HepG2 (cell line): ENCODE data around the gene SDF2. TPM values are rescaled to one million over a fixed set of nuclear protein-coding genes. Genes with fewer than 3 reads are reported as not detected.
A peak's percentile ranks its signal among the peaks of the same experiment; 100 is the strongest.

Source experiments
- ATAC-seq: fragments of 200-7000 bp; cut with Tn5 transposase; 3 replicates; pipeline ENCODE4 v1.9.1; 2020; ENCODE audit warnings: mild to moderate bottlenecking, moderate library complexity
- Bru-seq: library from RNA; stranded (reverse); fragments of 400-500 nt; gene quantifications from one replicate; lab custom pipeline; 2021; lab: Mats Ljungman, UMichigan
- BruChase-seq, 2 experiments: library from RNA; stranded (reverse); fragments of 400-500 nt; gene quantifications; one replicate each; lab custom pipeline; 2021; lab: Mats Ljungman, UMichigan
- BruUV-seq: library from RNA; stranded (reverse); fragments of 400-500 nt; replicated peaks from 2 replicates; lab custom pipeline; 2021; lab: Mats Ljungman, UMichigan
- CTCF ChIA-PET: fragments of 300-600 bp; formaldehyde crosslinking; extraction: SDS; loops from one replicate; lab custom pipeline; 2021; ENCODE audit warnings: low total read pairs, inconsistent platforms, low intra/inter-chr PET ratio; lab: Yijun Ruan, JAX
- POLR2A ChIA-PET: fragments of 350-600 bp; sonication (Branson Sonifier 250); formaldehyde crosslinking; loops from one replicate; lab custom pipeline; 2020; ENCODE audit warnings: antibody characterized with exemption, inconsistent platforms; lab: Yijun Ruan, JAX
- DNase-seq: peaks from one replicate; pipeline ENCODE4 v3.0.0-alpha.2; 2015; ENCODE audit warnings: low spot score
- FAIRE-seq: peaks from 3 replicates; lab custom pipeline; 2011; peaks lifted over from hg19 to GRCh38; lab: Jason Lieb, UNC
- H2AFZ ChIP-seq: one replicate; pipeline ENCODE4 v1.6.1; 2011; ENCODE audit warnings: low read length, inconsistent platforms
- H3K27ac ChIP-seq: fragments of 300-600 bp; 3 replicates; pipeline ENCODE4 v1.8.0; 2011; ENCODE audit warnings: mixed run types, mild to moderate bottlenecking, mixed read lengths, low read length, inconsistent platforms; ENCODE audit not compliant: insufficient read depth; ENCODE audit errors: extremely low read length
- H3K27me3 ChIP-seq, 2 experiments: fragments of 200-600 bp in 1 of 2; 2 replicates in 1 of 2; 3 replicates in 1 of 2; pipeline versions ENCODE4 v1.6.0 to v1.8.0; 2011; ENCODE audit warnings: low read length in 2 of 2, mild to moderate bottlenecking in 2 of 2, moderate library complexity in 2 of 2, inconsistent platforms in 1 of 2; ENCODE audit not compliant: insufficient read depth in 2 of 2, control insufficient read depth in 1 of 2
- H3K36me3 ChIP-seq, 2 experiments: fragments of 200-600 bp in 1 of 2; replicated peaks in 1 of 2; 2 replicates in 1 of 2; 3 replicates in 1 of 2; pipeline versions ENCODE4 v1.5.1 to v1.8.0; 2011; ENCODE audit warnings: low read length in 2 of 2, inconsistent platforms in 1 of 2; ENCODE audit not compliant: insufficient read depth in 2 of 2, control insufficient read depth in 1 of 2
- H3K4me1 ChIP-seq: 2 replicates; pipeline ENCODE4 v1.5.1; 2012; ENCODE audit warnings: low read length, inconsistent platforms; ENCODE audit not compliant: insufficient read depth
- H3K4me2 ChIP-seq: 2 replicates; pipeline ENCODE4 v1.6.0; 2011; ENCODE audit warnings: low read depth, low read length, inconsistent platforms
- H3K4me3 ChIP-seq, 3 experiments: fragments of 200-600 bp in 1 of 3; sonication (generic), shearing (Covaris generic) in 1 of 3; replicated peaks in 1 of 3; 2 replicates each; pipeline ENCODE4 v1.5.1; 2011 to 2016; ENCODE audit warnings: low read length in 3 of 3, inconsistent platforms in 2 of 3, low read depth in 2 of 3, mild to moderate bottlenecking in 2 of 3, control low read depth in 1 of 3, mixed read lengths in 1 of 3; ENCODE audit not compliant: insufficient read depth in 1 of 3
- H3K79me2 ChIP-seq: one replicate; pipeline ENCODE4 v1.6.1; 2011; ENCODE audit warnings: low read length, inconsistent platforms; ENCODE audit not compliant: insufficient read depth
- H3K9ac ChIP-seq: 2 replicates; pipeline ENCODE4 v1.6.0; 2011; ENCODE audit warnings: mild to moderate bottlenecking, low read depth, low read length, inconsistent platforms; ENCODE audit not compliant: insufficient read depth
- H3K9me3 ChIP-seq: 2 replicates; pipeline ENCODE4 v1.5.1; 2012; ENCODE audit warnings: mild to moderate bottlenecking, low read length
- H4K20me1 ChIP-seq: 2 replicates; pipeline ENCODE4 v1.6.0; 2011; ENCODE audit warnings: inconsistent platforms, mild to moderate bottlenecking, low read length, moderate library complexity; ENCODE audit not compliant: insufficient read depth
- ERF ChIP-seq: IDR thresholded peaks from 2 replicates; pipeline ENCODE4 v1.6.1; 2018; ENCODE audit warnings: missing biosample characterization, missing genetic modification reagents
- TSC22D2 ChIP-seq: sonication (generic); formaldehyde crosslinking; IDR thresholded peaks from 2 replicates; pipeline ENCODE4 v1.5.1; 2020; ENCODE audit warnings: missing genetic modification reagents, mild to moderate bottlenecking, borderline replicate concordance
- ZFP62 ChIP-seq: sonication (generic); formaldehyde crosslinking; IDR thresholded peaks from 2 replicates; pipeline ENCODE4 v1.4.0; 2020; ENCODE audit warnings: missing genetic modification reagents
- ZNF282 ChIP-seq: fragments of 450-650 bp; IDR thresholded peaks from 2 replicates; pipeline ENCODE4 v1.6.1; 2018; ENCODE audit not compliant: partially characterized antibody
- ZNF468 ChIP-seq: sonication (generic); formaldehyde crosslinking; IDR thresholded peaks from 2 replicates; pipeline ENCODE4 v1.8.0; 2022; ENCODE audit warnings: mild to moderate bottlenecking, moderate library complexity, missing genetic modification reagents
- ZNF720 ChIP-seq: sonication (generic); formaldehyde crosslinking; IDR thresholded peaks from 2 replicates; pipeline ENCODE4 v1.4.0; 2020; ENCODE audit warnings: missing genetic modification reagents
- WGBS: methylation state at CpG from one replicate; pipeline ENCODE4 v1.1.6; 2017; ENCODE audit warnings: low lambda C conversion rate; 5-methylcytosine and 5-hydroxymethylcytosine counted together
- in situ Hi-C: cut with HindIII; loops from 2 replicates; pipeline ENCODE4 v1.10.0; 2017; ENCODE audit warnings: low pct_unique_long_range_greater_than_20kb; ENCODE audit not compliant: extremely low pct_ligation_motif_present
- intact Hi-C: fragments of 100-400 bp; cut with micrococcal nuclease; formaldehyde crosslinking; loops from one replicate; pipeline ENCODE4 v1.10.0; 2022; ENCODE audit not compliant: unreplicated experiment
- long read RNA-seq, 2 experiments: library from RNA in 1 of 2; library from polyadenylated mRNA in 1 of 2; stranded (forward) in 1 of 2; unstranded in 1 of 2; transcript quantifications; one replicate each; pipeline ENCODE4 v2.0.0, GENCODE V29; 2019 to 2022
- polyA minus RNA-seq, 3 experiments: library from RNA; depleted of rRNA, polyadenylated mRNA; stranded (reverse); fragments of >200 nt; gene quantifications; 2 replicates each; pipeline ENCODE4 v1.2.3, GENCODE V29; 2011; ENCODE audit warnings: low replicate concordance in 1 of 3
- polyA plus RNA-seq, 8 experiments: library from polyadenylated mRNA; depleted of rRNA in 3 of 8; stranded (reverse) in 7 of 8; unstranded in 1 of 8; fragments of >200 nt; fragmentation: Illumina TruSeq in 4 of 8; extraction: Trizol in 4 of 8; gene quantifications; 2 replicates each; pipeline versions ENCODE4 v1.2.1 to v1.2.3, GENCODE V29; 2011 to 2016; ENCODE audit warnings: low read depth in 4 of 8, missing spikeins in 1 of 8, mixed read lengths in 1 of 8; ENCODE audit not compliant: insufficient read depth in 1 of 8
- total RNA-seq, 5 experiments: library from RNA; depleted of rRNA; stranded (reverse); fragments of >200 nt; fragmentation: Illumina TruSeq; extraction: Trizol; gene quantifications; 2 replicates each; pipeline ENCODE4 v1.2.3, GENCODE V29; 2016; ENCODE audit warnings: low read depth in 1 of 5
- TF ChIP-seq, protein P1 (sequence below): IDR thresholded peaks from 2 replicates; pipeline ENCODE4 v1.6.1; 2018; ENCODE audit warnings: missing genetic modification reagents, mild to moderate bottlenecking, missing compliant biosample characterization
- TF ChIP-seq, protein P2 (sequence below): sonication (generic); formaldehyde crosslinking; IDR thresholded peaks from 2 replicates; pipeline ENCODE4 v1.8.1; 2023; ENCODE audit warnings: missing genetic modification reagents, inconsistent platforms, borderline replicate concordance
- TF ChIP-seq, protein P3 (sequence below): sonication (generic); formaldehyde crosslinking; IDR thresholded peaks from 2 replicates; pipeline ENCODE4 v1.5.0; 2020; ENCODE audit warnings: mild to moderate bottlenecking, missing genetic modification reagents

The SDF2 gene, protein sequence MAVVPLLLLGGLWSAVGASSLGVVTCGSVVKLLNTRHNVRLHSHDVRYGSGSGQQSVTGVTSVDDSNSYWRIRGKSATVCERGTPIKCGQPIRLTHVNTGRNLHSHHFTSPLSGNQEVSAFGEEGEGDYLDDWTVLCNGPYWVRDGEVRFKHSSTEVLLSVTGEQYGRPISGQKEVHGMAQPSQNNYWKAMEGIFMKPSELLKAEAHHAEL
- 39.1 and 58.2 TPM in 2 replicates for total RNA-seq (2016; rRNA removed; fragmentation: Illumina TruSeq; extraction: Trizol)
- 11.6 and 16.0 TPM in 2 replicates for total RNA-seq (2016; cell fraction: cytosol; rRNA removed; fragmentation: Illumina TruSeq; extraction: Trizol; ENCODE audit: low read depth)
- total RNA-seq (2016; cell fraction: insoluble cytoplasmic fraction; rRNA removed; fragmentation: Illumina TruSeq; extraction: Trizol), result 42.4 and 63.3 TPM in 2 replicates
- total RNA-seq (2016; cell fraction: membrane; rRNA removed; fragmentation: Illumina TruSeq; extraction: Trizol), result 23.7 and 24.7 TPM in 2 replicates
- 43.5 and 51.7 TPM in 2 replicates for total RNA-seq (2016; cell fraction: nucleus; rRNA removed; fragmentation: Illumina TruSeq; extraction: Trizol)
- 58.4 and 61.2 TPM in 2 replicates for polyA plus RNA-seq (2011; rRNA removed)
- 59.3 and 65.1 TPM in 2 replicates for polyA plus RNA-seq (2011; cell fraction: cytosol; rRNA removed)
- 24.0 and 30.6 TPM in 2 replicates for polyA plus RNA-seq (2011; cell fraction: nucleus; rRNA removed)
- 36.3 and 49.1 TPM in 2 replicates for polyA plus RNA-seq (2012)
- polyA plus RNA-seq (2016; cell fraction: cytosol; fragmentation: Illumina TruSeq; extraction: Trizol; ENCODE audit: low read depth), result 10.7 and 11.1 TPM in 2 replicates
- polyA plus RNA-seq (2016; cell fraction: insoluble cytoplasmic fraction; fragmentation: Illumina TruSeq; extraction: Trizol; ENCODE audit: low read depth), result 34.5 and 36.3 TPM in 2 replicates
- 16.8 and 18.4 TPM in 2 replicates for polyA plus RNA-seq (2016; cell fraction: membrane; fragmentation: Illumina TruSeq; extraction: Trizol; ENCODE audit: low read depth)
- polyA plus RNA-seq (2016; cell fraction: nucleus; fragmentation: Illumina TruSeq; extraction: Trizol; ENCODE audit: insufficient read depth, low read depth), result 87.7 and 89.2 TPM in 2 replicates
- polyA minus RNA-seq (2011; rRNA and poly(A)+ RNA removed; ENCODE audit: low replicate concordance), result 42.9 and 55.0 TPM in 2 replicates
- 19.1 and 20.8 TPM in 2 replicates for polyA minus RNA-seq (2011; cell fraction: cytosol; rRNA and poly(A)+ RNA removed)
- 14.3 and 19.9 TPM in 2 replicates for polyA minus RNA-seq (2011; cell fraction: nucleus; rRNA and poly(A)+ RNA removed)
- percentile 76 among the genes with signal in this experiment for Bru-seq, nascent RNA
- BruChase-seq, experiment 1, labeled RNA remaining after a 6-hour chase, result percentile 85 among the genes with signal in this experiment
- BruChase-seq, experiment 2, labeled RNA remaining after a 2-hour chase, result percentile 83 among the genes with signal in this experiment
- long read RNA-seq, experiment 1, transcript SDF2-201 (3 exons, 1,568 nt), result major isoform, 47 of 62 reads
- long read RNA-seq, experiment 1, partial matches to known transcripts, result 0 of 62 reads
- long read RNA-seq, experiment 1, other reads (novel, unspliced or antisense), result 8 of 62 reads
- long read RNA-seq, experiment 2, transcript SDF2-201 (3 exons, 1,568 nt), result major isoform, 71 of 96 reads
- long read RNA-seq, experiment 2, transcript SDF2-210 (3 exons, 1,025 nt), result minor isoform, 8 of 96 reads
- long read RNA-seq, experiment 2, partial matches to known transcripts, result 0 of 96 reads
- long read RNA-seq, experiment 2, other reads (novel, unspliced or antisense), result 14 of 96 reads

DNA sequence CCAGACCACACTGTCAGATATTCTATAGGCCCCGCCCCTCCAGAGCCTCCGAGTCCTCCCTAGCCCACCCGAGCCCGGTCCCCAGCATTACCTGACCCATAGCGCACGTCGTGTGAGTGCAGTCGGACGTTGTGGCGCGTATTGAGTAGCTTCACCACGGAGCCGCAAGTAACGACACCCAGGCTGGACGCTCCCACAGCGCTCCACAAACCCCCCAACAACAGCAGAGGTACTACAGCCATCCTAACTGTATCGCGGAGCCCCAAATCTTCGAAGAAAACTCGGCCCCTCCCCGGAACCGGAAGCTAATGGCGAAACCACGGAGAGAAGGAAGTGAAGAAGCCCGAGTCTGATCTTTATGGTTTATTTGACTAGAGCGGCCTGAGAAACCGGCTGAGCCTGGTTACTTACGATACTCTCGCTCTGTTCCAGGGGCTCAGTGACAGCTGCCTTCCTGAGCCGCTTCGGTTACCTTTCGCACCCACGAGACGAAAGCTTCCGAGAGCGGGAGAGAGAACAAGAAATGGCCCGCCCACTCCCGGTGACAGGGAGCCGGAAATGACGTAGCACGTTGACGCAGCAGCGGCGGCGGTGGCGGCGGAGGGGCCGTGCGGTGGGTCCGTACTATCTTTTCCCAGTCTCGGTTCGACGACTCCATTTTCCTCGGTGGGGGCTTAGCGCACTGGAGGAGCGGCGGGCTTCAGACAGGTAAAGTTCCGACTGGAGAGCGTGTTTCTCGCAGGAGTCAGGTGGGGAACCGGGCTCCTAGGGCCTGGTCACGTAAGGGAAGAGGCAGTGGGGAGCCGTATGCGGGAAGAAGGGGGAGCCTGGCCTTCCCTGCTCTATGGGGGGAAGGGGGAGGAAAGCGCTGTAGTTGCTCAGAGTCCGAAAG lies at the start of gene SDF2, which contains the start of gene SUPT6H:
Gene SDF2, minus strand, starts transcription at position 272 of the 892 bp plus-strand sequence. Its CDS starts 30 bp downstream, at position 242.
Gene SUPT6H, plus strand, starts transcription at position 571 of the 892 bp plus-strand sequence. CDS start 11,197 bp downstream, outside the sequence.
- peak; percentile 36 for FAIRE-seq
- Histone ChIP-seq H3K79me2 (peaks cover 75% of the 10 kb centered on the region), H3K4me3 (peak within 1 kb of the TSS; percentile 73 to 91 (median 88)), H2AFZ (peak within 1 kb of the TSS; percentile 97), H3K4me1 (peaks cover 52% of the 10 kb centered on the region), H3K9ac (peak within 1 kb of the TSS; percentile 94), H3K27ac (peak within 1 kb of the TSS; percentile 91), H4K20me1 (no peaks in the 10 kb centered on the region; the same call in none of the 2 replicates), H3K9me3 (no peaks in the 10 kb centered on the region), H3K36me3 (peaks cover 1 to 13% of the 10 kb centered on the region in 2 experiments; a peak in 4 of 5 replicates), H3K4me2 (peak within 1 kb of the TSS; percentile 94), H3K27me3 (no peaks in the 10 kb centered on the region; a peak in 2 of 5 replicates)
- peak; percentile 81 for DNase-seq
- BruUV-seq, result TSS peak; percentile 78
- in situ Hi-C loops, result no loop called here
- ATAC-seq, result peak; percentile 92
- WGBS, result under 1% methylated on average over 30 of the region's 66 CpGs
- intact Hi-C loops, result loop anchor here (5.0 kb wide), 1 partner anchor 35 kb away; no protein-coding TSS in a partner anchor
- CTCF ChIA-PET, result interaction anchor here (1.4 kb wide), 1 partner anchor 15 kb away, joined by 3 read pairs; no protein-coding TSS in a partner anchor
- POLR2A ChIA-PET, result interaction anchor here (0.8 to 5.2 kb wide), 19 partner anchors 11 to 290 kb away, joined by 3 to 69 read pairs (median 6); partner anchors contain the start of genes BLTP2, NEK8, PROCA1 and RPL23A
- TF ChIP-seq, protein P1, sequence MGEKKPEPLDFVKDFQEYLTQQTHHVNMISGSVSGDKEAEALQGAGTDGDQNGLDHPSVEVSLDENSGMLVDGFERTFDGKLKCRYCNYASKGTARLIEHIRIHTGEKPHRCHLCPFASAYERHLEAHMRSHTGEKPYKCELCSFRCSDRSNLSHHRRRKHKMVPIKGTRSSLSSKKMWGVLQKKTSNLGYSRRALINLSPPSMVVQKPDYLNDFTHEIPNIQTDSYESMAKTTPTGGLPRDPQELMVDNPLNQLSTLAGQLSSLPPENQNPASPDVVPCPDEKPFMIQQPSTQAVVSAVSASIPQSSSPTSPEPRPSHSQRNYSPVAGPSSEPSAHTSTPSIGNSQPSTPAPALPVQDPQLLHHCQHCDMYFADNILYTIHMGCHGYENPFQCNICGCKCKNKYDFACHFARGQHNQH (CRISPR knock-in tag), result peak; percentile 67
- TF ChIP-seq ZFP62 (CRISPR knock-in tag) (no peak), ZNF720 (CRISPR knock-in tag) (no peak), ERF (CRISPR knock-in tag) (peak; percentile 37), ZNF282 (no peak), TSC22D2 (CRISPR knock-in tag) (no peak; the same call in 1 of the 2 replicates), ZNF468 (CRISPR knock-in tag) (no peak)
- TF ChIP-seq, protein P2, sequence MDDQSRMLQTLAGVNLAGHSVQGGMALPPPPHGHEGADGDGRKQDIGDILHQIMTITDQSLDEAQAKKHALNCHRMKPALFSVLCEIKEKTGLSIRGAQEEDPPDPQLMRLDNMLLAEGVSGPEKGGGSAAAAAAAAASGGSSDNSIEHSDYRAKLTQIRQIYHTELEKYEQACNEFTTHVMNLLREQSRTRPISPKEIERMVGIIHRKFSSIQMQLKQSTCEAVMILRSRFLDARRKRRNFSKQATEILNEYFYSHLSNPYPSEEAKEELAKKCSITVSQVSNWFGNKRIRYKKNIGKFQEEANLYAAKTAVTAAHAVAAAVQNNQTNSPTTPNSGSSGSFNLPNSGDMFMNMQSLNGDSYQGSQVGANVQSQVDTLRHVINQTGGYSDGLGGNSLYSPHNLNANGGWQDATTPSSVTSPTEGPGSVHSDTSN (CRISPR knock-in tag), result no peak
- TF ChIP-seq, protein P3, sequence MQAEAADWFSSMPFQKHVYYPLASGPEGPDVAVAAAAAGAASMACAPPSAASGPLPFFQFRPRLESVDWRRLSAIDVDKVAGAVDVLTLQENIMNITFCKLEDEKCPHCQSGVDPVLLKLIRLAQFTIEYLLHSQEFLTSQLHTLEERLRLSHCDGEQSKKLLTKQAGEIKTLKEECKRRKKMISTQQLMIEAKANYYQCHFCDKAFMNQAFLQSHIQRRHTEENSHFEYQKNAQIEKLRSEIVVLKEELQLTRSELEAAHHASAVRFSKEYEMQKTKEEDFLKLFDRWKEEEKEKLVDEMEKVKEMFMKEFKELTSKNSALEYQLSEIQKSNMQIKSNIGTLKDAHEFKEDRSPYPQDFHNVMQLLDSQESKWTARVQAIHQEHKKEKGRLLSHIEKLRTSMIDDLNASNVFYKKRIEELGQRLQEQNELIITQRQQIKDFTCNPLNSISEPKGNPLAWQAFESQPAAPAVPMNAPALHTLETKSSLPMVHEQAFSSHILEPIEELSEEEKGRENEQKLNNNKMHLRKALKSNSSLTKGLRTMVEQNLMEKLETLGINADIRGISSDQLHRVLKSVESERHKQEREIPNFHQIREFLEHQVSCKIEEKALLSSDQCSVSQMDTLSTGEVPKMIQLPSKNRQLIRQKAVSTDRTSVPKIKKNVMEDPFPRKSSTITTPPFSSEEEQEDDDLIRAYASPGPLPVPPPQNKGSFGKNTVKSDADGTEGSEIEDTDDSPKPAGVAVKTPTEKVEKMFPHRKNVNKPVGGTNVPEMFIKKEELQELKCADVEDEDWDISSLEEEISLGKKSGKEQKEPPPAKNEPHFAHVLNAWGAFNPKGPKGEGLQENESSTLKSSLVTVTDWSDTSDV (CRISPR knock-in tag), result peak; percentile 71; the same call in 1 of the 2 replicates
